NCI-H2196 treated with DMSO at 0.1 percent for 48 hours (cell line): Measurements from ENCODE around the gene GNG12.

Experiments
- DNase-seq: peaks from one replicate; lab custom pipeline; 2025; ENCODE audit not compliant: unreplicated experiment; lab: John Stamatoyannopoulos, UW

GNG12 gene

GRCh38 chr1:67755160-67755559 is 78.1 kb downstream of the GNG12 start:
- no peak for DNase-seq

- DNase-seq, result no peak
Observed at GRCh38 chr1:67754526-67754920, 78.7 kb downstream of the GNG12 start.

GRCh38 chr1:67753776-67754525 is 79.3 kb downstream of the GNG12 start:
- no peak for DNase-seq

DNA sequence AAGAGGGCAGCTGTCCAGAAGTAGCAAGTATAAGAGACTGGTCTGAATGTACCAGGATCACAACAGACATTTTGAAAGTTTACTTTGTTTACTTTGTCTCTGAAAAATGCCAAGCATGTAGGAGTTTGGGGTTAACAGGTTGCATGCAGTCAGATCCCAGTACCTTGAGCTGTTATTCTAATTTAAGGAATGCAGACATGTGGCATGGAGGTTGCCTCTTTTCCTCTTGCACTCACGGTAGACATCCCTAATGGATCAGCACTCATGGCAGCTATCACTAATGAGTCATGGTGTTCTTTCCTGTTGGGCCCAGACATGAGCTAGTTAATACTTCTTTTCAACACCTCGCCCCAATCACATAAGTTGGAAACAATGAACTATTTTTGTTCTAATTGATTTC is 81.0 kb downstream of the GNG12 start:
- DNase-seq, result no peak

- no peak for DNase-seq
Observed at GRCh38 chr1:67750691-67751054, 82.6 kb downstream of the GNG12 start.

DNA sequence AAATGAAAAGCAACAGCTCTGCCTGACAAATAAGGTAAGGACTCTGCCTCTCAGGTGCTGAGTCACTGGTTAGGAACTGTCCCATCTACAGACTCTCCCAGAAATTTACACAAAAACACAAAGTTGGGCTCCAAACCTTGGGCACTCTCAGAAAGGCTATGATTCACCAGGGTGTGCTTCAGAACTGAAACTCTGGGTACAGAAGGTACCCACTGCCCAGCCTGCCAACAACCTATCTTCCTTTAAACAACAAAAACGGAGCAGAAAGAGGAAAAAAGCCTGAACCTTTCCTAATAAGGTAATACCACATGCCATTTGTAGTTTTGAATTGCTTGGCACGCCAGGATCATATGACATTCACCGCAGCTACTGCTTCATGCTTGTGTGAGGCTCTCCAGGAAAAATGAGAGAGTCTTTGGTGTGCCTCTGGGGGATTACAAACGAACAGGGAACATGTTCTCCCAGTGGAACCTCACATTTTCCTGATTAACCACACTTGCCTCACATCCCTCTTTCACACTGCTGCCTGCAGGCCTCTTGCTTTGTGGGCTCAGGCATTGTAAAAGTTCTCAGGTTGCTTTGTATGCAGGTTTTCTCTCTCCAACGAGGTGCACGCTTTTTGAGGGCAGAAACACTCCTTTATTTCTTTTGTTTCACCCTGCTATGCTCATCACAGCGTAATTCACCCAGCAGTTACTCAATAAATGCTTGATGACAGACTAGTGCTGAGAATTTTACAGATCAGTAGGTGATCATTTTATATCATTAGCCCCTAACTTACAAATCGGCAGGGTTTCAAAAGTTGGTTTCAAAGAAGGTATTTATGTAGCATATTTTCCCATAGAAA is 83.2 kb downstream of the GNG12 start:
- peak; percentile 34 for DNase-seq

GRCh38 chr1:67749263-67749843 is 83.9 kb downstream of the GNG12 start:
- DNase-seq, result no peak

DNA sequence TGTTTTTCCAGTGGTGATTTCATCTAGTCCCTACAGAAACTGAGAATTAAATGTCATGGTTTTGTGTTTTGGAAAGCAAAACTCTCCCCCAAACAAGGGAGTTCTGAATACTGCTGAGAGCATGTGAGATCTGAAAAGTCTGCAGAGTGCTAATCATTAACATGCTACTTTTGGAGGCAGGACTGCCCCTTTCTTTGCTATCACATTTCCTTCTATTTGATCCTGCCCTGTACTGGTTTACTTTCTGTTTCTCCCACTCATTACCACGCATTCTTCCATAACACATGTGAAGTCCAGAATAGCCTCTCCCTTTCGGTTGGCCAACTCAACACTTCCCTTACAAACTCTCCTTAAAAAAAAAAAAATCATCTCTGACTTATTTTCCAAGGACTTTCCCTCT is 84.6 kb downstream of the GNG12 start:
- peak; percentile 6 for DNase-seq

DNA sequence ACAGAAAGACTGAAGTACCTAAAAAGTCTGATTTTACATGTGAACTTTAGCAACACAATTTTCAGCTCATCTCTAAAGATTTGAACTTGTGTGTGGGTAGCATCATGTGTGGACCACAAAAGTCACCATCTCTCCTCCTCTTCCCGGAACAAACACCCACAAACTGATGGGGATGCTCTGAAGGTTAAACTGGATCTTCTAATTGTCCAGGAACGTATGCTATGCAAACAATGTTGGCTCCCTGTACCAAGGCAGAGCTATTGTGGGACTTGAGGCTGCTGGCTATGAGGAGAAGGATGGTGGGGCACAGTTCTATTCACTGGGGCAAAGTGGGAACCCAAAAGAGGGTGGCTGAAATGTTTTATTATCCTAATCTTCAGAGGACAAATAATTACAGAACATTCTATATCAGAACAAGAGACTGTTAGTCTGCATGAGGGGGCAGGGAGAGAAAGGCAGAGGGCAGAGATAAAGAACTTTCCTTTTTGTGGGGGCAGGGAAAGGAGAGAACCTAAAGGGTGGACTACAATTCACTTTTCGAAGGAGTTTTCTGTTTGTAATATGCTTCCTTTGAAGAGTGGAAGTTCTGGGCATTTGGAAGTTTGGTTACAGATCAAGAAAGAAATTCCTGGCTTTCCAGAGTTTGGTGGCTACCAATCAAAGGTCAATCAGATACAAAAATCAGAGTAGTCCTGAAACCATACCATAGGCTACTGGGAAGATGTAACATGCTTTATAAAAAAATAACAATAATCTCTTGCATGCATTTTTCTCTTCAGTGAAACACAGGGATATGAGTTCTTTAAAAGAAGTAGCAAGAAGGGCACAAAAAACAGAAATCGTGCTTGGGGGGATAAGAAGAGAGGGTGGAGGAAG is 85.4 kb downstream of the GNG12 start:
- DNase-seq, result no peak

GRCh38 chr1:67745875-67746698 is 87.2 kb downstream of the GNG12 start:
- DNase-seq, result no peak

DNA sequence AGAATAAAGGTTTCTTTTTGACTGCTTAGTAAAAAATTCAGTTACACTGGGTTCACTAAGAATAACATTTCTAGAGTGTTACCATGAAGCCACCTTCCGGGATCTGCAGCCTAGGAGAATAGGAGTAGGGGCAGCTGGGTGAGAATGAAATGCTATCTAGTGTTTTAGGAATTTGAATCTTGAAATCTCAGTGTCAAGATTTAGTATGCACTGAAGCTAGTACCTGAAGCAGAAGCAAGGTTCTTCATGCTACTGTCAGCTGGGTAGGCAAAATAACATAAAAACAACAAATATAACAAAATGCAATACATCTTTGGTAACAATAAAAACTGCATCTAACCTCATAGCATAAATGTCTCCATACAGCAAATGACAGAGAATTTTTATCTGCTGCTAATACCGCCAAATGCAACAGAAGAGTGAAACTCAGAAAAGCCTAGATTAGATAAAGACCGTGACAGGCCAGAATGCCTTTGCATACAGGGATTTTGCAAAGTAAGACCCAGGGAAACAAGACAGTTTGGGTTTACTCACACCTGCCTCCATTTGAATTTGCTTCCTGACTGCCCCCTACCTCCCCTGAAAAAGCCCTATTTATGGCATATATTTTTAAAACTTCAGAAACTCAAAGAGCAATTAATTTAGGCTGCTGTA is 90.1 kb downstream of the GNG12 start:
- no peak for DNase-seq

DNA sequence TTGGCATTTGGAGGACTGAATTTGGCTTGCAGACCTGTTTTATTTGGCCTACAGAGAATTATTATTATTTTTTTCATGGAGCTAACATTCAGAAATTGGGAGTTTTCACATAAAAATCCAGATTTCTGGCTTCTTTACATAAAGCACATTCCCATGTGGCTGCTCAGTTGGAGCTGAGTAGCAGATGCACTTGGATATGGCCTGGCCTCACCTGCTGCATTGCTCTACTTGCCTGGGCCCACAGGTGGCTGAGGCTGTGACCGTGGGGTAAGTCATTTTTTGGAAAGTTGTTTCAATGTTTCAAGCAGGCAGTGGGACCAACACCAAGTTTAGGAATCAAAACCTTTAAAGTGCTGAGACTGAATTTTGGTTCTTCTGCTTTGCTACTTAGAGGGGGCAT is 91.5 kb downstream of the GNG12 start:
- DNase-seq, result no peak

- DNase-seq, result no peak
Observed at GRCh38 chr1:67741121-67741520, 92.1 kb downstream of the GNG12 start.

DNA sequence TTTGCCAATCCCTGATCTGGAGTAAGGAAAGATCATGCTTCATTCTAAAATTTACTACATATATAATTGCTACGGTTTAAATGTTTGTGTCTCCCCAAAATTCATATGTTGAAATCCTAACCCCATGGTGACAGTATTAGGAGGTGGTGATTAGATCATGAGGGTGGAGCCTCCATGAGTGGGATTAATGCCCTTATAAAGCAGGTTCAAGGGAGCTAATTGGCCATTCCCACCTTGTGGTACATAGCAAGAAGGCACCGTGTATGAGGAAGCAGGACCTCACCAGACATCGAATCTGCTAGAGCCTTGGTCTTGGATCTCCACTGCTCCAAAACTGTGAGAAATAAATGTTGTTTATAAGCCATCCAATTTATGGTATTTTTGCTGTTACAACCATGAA is 92.7 kb downstream of the GNG12 start:
- DNase-seq, result no peak

DNA sequence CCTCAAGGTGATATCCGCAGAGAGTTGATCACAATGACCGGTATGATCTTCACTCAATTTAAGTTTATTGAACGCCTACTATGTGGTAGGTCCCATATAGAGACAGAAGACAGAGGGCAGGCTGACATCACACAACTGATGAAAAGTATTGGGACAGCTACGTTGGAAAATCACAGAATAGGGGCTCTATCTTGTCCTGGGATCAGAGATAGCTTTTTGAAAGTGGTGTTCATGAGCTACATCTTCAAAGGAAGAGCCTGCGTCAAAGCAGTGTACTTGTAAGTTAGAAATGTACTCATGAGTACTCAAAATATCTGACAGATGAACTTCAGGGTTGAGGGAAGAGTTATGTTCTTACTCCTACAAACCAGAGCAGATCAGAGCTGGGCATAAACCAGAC is 93.9 kb downstream of the GNG12 start:
- DNase-seq, result no peak

DNA sequence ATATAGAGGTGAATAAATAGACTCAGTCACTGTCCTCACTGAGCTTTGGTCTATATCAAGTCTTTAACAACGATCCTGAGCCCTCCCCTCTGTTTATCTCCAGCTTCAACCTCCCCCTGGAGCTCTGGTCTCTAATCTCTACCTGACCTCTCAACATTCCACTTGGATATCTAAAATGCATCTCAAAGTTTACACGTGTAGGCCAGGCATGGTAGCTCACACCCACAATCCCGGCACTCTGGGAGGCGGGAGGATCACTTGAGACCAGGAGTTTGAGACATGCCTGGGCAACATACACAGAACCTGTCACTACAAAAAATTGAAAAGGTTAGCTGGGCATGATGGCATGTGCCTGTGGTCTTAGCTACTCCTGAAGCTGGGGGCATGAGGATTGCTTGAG is 94.9 kb downstream of the GNG12 start:
- DNase-seq, result no peak

GRCh38 chr1:67737875-67738274 is 95.4 kb downstream of the GNG12 start:
- no peak for DNase-seq

DNA sequence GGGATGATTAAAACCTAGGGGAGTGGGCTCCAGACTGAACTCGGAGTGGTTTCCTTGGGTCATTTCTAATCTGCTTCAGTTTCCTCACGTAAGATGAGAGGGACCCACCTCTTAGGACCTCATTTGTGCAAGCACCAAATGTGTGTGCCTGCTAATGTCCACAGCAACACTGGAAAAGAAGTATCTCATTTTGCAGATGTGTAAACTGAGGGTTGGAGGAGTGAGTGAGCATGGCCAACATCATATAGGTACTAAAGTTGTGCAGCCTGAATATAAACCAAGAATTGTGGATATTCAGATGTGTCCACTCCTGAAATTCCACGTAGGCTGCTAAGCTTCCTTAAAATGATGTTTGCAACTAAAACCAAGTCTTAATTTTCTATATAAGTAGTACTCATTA is 96.5 kb downstream of the GNG12 start:
- DNase-seq, result no peak

DNA sequence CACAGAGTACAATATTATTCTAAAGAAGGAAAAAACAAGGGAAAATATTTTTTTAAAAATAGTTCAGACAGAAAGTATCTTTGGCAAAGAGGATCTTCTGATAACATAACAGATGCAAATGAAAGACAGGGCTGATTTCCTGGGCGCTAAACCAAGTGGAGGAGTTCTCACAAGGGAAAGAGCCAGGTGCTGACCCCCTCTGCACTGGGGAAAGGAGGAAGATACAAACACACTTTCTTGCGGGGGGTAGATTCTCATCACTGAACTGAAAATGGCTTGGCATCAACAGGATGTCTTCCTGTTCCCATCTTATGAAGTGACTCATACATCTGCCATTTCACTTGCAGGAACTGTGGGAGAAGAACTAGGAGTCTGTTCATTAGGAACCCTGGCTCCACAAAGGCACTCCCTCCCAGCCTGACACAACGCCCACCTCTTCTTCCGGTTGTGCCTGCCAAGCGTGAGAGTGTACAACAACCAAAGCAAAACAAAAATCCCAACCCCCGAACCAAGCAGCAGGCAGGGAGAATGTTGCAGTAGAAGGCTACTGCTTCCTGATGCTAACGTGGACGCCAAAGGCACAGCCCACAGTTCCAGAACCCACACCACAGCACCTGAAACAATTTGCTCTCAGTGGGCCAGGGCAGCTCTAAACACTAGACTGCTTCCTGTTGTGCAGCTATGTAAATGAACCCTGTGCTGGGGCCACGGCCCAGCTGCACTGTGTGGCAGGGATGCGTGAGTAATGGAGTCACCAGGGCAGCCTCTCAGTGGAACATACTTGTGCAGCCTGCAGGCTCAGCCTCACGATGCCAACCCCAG is 97.2 kb downstream of the GNG12 start:
- DNase-seq, result peak; percentile 62
